ENCODE data around the gene GFM2.
"Not testable (repeated sequence)": the region's sequence is repeated elsewhere in the genome, so short reads cannot be mapped to it uniquely, and the experiment has no call there.

Gene GFM2, protein sequence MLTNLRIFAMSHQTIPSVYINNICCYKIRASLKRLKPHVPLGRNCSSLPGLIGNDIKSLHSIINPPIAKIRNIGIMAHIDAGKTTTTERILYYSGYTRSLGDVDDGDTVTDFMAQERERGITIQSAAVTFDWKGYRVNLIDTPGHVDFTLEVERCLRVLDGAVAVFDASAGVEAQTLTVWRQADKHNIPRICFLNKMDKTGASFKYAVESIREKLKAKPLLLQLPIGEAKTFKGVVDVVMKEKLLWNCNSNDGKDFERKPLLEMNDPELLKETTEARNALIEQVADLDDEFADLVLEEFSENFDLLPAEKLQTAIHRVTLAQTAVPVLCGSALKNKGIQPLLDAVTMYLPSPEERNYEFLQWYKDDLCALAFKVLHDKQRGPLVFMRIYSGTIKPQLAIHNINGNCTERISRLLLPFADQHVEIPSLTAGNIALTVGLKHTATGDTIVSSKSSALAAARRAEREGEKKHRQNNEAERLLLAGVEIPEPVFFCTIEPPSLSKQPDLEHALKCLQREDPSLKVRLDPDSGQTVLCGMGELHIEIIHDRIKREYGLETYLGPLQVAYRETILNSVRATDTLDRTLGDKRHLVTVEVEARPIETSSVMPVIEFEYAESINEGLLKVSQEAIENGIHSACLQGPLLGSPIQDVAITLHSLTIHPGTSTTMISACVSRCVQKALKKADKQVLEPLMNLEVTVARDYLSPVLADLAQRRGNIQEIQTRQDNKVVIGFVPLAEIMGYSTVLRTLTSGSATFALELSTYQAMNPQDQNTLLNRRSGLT

DNA sequence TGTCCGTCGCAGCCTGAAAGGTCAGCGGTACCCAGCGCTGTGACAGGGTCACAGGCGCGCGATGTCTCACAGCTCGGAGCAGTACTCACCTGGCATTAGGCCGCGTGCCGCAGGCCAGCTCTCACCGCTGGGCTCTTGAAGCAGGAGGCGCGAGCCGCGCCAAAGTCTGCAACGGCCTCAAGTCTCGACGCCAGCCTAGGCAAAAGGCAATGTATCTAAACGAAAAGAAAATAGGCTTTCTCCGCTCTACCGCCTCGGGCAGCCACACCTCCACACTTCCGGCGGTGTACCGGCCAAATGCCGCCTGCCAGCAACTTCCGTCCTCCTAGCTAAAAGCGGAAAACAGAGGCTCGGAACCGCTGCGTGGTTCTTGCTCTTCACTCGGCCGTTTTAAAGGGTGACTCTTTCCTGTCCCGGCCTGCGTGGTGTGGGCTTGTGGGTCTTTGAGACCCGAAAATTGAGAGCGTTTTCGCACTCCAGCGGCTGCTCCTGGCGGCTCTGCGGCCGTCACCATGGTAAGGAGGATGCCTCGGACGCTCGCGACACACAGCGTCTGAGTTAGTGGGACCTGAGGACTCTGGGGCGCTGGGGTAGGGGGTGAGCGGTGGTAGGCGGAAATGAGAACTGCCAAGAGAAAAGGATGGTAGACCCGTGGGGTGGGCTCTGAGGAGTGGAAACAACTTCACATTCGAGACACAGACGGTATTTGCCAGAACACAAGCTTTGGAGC is at the start of gene GFM2, which contains the start of gene NSA2:
TSS of gene GFM2 (minus strand) at position 269 of the 730 bp plus-strand sequence. CDS start 3,375 bp downstream, outside the sequence.
TSS of gene NSA2 (plus strand) at position 401 of the 730 bp plus-strand sequence. CDS start at position 513, 112 bp downstream.
- DNase-seq = peak; percentile 87

DNA sequence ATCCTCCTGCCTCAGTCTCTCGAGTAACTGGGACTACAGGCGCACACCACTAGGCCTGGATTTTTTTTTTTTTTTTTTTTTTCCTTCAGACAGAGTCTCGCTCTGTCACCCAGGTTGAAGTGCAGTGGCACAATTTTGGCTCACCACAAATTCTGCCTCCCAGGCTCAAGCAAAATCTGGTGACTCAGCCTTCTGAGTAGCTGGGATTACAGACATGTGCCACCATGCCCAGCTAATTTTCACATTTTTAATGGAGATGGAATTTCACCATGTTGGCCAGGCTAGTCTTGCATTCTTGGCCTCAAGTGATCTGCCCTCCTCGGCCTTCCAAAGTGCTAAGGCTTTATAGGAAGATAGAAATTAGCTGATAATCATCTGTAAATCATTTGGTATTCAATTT is 44.0 kb upstream of the GFM2 start:
- no peak for DNase-seq

DNA sequence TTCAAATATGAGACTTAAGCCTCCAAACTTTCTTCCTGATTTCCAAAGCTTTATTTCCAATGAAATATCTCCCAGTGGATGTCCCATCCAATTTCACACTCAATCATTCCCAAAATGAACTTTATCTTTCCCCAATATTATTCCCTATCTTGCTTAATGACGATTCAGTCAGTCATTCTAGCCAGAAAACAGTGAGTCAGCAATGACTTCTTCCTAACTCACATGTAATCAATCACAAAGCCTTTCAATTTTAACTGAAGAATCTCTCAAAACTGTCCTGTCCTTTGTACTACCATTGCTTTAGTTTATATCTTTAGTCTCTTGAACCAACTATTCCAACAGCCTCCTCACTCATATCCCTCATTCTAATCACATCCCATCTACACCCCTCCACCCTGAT is 35.0 kb upstream of the GFM2 start:
- DNase-seq = no peak

DNA sequence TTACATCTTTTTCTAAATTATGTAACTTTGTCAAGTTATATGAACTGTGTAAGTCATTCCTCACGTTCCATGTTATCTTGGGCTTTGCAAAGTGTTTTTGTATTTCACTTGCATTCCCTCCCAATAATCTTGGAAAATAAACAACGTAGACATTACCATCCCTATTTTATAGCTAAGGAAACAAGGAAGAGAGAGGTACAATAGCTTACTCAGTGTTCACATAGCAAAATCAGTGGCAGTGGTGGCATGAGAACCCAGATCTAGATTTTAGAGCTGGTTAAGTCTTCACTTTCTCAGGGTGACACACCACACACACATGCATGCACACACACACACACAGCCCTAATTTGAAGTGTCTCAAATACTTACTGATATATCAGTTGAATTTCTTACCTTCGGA is 34.3 kb upstream of the GFM2 start:
- no peak for DNase-seq

DNA sequence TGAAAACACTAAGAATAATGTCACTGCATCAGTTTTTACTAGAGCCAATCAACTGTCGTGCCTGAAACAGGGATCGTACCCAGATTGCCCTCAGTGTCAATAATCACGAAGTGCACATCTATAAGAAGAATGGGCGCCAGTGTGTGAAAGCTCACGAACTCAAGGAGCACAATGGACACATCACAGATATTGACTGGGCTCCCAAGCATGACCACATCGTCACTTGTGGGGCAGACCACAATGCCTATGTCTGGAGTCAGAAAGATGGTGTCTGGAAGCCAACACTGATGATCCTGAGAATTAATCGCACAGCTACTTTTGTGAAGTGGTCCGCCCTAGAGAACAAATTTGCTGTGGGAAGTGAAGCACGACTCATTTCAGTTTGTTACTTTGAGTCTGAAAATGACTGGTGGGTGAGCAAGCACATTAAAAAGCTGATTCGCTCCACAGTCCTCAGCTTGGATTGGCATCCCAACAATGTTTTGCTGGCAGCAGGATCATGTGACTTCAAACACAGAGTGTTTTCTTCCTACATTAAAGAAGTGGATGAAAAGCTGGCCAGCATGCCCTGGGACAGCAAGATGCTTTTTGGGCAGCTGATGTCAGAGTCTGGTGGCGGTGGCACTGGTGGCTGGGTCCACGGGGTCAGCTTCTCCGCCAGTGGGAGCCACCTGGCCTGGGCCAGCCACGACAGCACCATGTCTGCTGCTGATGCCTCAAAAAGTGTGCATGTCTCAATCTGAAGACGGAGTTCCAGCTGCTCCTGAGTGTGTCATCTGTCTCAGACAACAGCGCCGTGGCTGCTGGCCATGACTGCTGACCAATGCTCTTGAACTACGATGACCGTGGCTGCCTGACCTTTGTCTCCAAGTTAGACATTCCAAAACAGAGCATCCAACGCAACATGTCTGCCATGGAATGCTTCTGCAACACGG is 32.3 kb upstream of the GFM2 start:
- DNase-seq = no peak

DNA sequence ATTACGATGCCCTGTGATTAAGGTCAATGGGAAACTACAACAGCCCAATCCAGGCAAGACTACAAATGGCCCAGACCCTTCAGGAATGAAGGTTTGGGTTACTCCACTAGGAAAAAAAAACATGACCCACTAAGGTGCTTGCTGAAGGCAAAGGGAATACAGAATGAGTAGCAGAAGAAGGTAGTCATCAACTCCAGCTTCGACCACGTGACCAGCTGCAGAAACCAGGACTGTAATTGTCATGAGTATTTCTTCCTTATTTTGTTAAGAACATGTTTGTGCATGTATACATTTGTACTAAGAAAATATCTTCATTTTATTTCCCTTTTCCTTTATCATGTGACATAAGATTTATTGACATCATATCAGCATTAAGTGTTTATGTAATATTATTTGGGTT is 24.8 kb upstream of the GFM2 start:
- DNase-seq = not testable (repeated sequence)

GRCh38 chr5:74787424-74787823 is 20.5 kb upstream of the GFM2 start:
- no peak for DNase-seq

DNA sequence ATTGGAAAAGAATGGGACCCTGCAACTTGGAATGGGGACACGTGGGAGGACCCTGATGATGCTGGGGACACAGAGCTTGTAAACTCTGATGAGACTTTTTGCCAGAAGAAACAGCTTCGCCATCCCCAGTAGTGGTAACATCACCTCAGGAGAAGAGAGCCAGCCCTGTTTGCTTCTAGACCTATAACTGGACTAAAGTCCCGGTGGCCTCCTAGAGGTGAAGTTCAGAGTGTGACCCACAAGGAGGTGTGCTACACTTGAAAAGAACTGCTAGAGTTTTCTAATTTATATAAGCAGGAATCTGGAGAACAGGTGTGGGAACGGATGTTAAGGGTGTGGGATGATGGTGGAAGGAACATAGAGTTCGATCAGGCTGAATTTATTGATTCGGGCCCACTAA is 19.9 kb upstream of the GFM2 start:
- DNase-seq = no peak

- no peak for DNase-seq
Observed at GRCh38 chr5:74778609-74779008, 11.7 kb upstream of the GFM2 start.

DNA sequence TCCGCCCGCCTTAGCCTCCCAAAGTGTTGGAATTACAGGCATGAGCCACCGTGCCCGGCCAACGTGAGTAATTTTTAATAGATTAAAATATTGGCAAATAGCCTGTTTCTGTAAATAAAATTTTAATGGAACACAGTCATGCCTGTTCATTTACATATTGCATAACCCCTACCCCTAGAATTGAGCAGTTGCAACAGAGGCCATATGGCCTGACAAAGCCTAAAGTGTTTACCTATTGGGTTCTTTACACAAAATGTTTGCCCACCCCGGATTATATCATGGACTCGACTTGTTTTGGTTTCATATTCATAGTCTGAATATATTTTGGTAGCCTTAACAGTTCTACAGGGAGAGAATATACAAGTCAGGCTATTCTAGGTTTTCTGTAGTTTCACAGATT is 5.4 kb upstream of the GFM2 start:
- DNase-seq = no peak

- DNase-seq = no peak
Observed at GRCh38 chr5:74767579-74767913, 629 bp upstream of the GFM2 start.

DNA sequence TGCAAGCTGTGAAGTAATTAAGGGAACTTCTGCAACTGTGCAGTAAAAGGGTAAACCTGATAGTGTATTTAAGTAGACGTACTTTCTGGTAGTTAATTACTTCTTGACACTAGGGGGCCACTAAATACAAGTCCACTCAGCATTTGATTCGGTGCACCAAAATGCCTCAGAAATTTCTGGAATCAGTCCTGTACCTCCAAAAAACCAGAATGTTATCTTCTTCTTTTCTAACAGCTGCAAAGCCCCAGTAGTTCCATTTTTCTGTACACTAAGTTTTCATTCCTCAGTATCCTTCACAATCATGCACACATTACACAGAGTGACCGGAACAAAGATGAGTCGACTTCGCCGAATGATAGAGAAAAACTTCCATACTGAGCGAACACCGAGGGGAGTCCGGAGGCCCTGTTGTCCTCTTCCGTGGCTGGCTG is 484 bp downstream of the GFM2 start:
- DNase-seq = no peak

- no peak for DNase-seq
Observed at GRCh38 chr5:74765929-74766328, 988 bp downstream of the GFM2 start.

GRCh38 chr5:74765201-74765600 is 1.7 kb downstream of the GFM2 start:
- DNase-seq = no peak

DNA sequence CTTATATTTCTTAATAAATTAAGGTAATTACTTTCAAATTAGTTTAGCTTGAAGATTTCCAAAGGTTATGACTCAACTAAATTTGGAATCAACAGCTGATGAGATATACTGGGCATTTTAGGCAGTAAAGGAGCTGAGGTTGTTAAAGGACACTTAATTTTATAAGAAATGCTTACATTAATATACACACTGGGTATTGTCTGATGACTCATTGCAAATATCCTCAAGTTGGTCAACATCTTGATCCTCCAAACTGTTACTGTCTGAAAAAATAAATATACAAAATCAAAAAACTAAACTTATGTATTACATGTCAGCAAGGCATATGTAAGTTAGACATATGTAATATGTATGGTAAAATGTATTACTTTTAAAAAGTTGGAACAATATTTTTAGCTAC is 3.4 kb downstream of the GFM2 start:
- DNase-seq = no peak

- DNase-seq = no peak
Observed at GRCh38 chr5:74762599-74762998, 4.3 kb downstream of the GFM2 start.

DNA sequence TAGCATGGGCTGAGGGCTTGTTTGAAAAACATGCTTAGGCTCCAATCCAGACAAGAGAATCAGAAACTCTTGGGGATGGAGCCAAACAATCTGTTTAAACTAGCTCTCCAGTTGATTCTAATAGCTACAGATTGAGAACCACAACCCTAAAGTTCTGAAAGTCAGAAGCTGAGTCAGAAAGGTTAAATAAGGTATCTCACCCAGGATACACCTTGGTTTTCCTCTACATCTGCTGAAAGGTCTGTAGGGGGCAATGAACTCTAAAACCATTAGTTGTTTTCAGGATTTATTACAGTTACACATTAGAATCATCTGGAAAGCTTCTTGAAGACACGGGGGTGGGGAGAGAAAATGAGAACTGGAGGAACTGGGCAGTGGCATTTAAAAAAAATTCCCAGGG is 5.7 kb downstream of the GFM2 start:
- DNase-seq = no peak

GRCh38 chr5:74748742-74749141 is 18.2 kb downstream of the GFM2 start:
- not testable (repeated sequence) for DNase-seq

DNA sequence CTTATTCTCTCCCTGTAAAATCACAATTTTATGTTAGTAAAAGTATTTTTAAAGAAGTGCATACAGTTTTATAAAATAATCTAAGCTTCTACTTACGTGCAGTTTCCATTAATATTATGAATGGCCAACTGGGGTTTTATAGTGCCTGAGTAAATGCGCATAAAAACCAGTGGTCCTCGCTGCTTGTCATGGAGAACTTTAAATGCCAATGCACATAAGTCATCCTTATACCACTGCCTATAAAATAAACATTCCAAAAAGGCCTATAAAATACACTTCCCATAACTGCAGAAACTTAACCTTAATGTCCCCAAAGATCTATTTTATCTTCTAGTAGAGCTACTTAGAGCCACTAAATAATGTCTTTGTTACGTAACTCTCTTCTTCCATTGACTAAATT is 28.5 kb downstream of the GFM2 start:
- no peak for DNase-seq

DNA sequence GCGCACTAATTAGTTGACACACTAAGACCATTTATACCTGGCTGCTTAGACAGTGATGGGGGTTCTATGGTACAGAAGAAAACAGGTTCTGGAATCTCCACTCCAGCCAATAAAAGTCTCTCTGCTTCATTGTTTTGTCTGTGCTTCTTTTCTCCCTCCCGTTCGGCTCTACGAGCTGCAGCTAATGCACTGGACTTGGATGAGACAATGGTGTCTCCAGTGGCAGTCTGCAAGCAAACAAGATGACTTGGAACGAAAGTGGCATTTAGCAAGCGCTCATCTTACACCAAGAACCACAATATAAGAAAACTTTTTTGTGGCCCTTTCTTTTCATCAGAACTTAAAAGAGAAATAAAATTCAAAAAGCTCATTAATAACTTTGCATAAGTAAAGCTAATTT is 30.2 kb downstream of the GFM2 start:
- DNase-seq = no peak

DNA sequence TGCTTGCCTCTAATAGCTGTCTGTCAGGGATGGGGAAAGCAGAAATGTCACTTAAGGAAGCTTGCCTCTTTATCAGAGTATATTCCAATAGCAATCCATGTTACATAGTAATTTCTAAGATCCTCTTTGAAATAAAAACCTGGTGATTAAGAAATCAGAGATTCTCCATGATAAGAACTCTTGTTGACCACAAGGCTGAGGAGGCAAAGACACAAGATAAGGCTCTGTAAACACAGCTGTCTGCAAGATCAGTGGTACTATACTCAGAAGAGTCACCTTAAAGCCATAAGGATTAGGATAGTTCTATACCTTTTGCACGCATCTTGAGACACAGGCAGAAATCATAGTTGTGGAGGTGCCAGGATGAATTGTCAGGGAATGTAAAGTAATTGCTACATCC is 41.6 kb downstream of the GFM2 start:
- DNase-seq = no peak

- no peak for DNase-seq
Observed at GRCh38 chr5:74722271-74722670, 44.6 kb downstream of the GFM2 start.

All from stimulated activated CD4-positive, alpha-beta T cell treated with anti-CD3 and anti-CD28 coated beads, Interleukin-12 subunit alpha, Interleukin-12 subunit beta, amount 100 ng/mL, for 4 hours (primary cell).